Placental pericyte (primary cell): ENCODE data around the gene SSC4D. TPM values are rescaled to one million over a fixed set of nuclear protein-coding genes. Genes with fewer than 3 reads are reported as not detected.

Source experiments
- total RNA-seq: library from RNA; depleted of rRNA; stranded (reverse); fragments of >200 nt; gene quantifications from 2 replicates; pipeline ENCODE4 v1.2.3, GENCODE V29; 2012

Gene SSC4D
- total RNA-seq, result 0.57 and 0.66 TPM in 2 replicates

DNA sequence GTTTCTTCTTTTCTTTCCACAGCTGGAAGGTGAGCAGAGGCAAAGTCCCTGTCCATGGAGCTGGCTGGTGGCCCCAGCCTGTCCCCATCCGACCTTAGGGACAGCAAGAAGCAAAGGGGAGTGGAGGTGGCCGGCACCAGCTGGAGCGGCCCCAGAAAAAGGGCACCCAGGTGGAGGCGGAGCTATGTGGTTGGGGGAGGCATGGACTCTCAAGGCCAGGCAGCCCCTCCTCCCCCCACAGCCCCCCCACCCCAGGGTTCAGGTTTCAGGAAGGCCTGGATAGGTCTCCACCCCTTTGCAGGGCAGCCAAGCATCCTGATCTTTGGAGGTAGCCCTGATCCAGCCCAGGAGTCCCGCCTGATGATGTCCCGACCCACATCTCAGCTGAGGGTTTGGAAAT, at the start of gene SSC4D:
TSS of gene SSC4D (minus strand) at position 161 of the 400 bp plus-strand sequence. CDS start 5,258 bp downstream, outside the sequence.

DNA sequence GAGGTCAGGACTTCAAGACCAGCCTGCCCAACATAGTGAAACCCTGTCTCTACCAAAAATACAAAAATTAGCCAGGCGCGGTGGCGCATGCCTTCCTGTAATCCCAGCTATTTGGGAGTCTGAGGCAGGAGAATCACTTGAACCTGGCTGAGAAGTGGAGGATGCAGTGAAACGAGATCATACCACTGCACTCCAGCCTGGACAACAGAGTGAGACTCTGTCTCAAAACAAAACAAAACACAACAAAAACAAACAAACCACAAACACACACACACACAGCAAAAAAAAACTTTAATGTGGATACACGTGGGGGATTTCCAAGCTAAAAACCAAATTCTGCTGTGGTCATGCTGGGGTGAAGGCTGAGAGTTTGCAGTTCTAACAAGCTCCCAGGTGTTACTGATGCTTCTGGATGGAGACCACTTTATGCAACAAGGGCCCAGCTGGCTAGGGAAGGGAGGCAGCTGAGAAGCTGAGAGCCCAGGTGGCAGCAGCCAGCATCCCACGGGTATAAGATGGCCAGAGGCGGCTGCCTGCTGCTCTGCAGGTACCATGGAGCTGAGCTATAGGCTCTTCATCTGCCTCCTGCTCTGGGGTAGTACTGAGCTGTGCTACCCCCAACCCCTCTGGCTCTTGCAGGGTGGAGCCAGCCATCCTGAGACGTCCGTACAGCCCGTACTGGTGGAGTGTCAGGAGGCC, 15.1 kb upstream of the SSC4D start, which contains the start of gene ZP3:
TSS of gene ZP3 (plus strand) at position 538 of the 699 bp plus-strand sequence. CDS start at position 553, 15 bp downstream.

DNA sequence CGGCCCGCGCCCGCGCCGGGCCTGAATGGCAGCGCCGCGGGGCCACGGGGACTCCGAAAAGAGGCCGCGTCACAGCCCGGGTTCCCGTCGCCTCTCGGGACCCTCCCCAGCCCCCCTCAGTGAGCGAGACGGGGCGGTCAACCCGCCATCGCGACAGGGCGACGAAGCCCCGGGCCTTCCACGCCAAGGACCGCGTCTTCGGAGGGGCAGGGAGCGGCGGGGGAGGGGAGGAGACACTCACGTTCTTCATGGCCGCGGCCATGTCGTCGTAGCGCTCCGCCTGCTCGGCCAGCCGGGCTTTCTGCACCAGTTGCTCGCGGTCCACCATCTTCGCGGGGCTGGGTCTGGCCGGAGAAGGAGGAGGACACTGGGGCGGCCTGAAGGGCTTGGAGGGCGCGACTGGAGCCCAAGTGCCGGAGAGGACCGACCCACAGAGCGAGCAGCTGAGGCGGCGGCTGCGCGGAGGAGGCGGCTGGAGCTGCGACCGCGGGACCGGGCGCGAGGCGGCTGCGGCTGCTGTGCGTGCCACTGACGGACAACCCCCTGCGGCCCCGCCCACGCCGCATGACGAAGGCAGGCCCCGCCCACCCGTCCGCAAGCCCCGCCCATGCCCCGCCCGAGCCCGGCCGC, 50.9 kb downstream of the SSC4D start, which contains the start of gene YWHAG:
TSS of gene YWHAG (minus strand) at position 511 of the 630 bp plus-strand sequence. CDS start at position 328, 183 bp downstream.

Other genes starting within 250 kb of the SSC4D start
- gene SRRM3, start 207.8 kb downstream of the SSC4D start, total RNA-seq, result 0.57 and 0.66 TPM in 2 replicates
- 122 and 139 TPM in 2 replicates for gene HSPB1, start 107.0 kb downstream of the SSC4D start, total RNA-seq
- 137 and 166 TPM in 2 replicates for gene YWHAG, start 50.7 kb downstream of the SSC4D start, total RNA-seq
- gene ZP3, start 15.3 kb upstream of the SSC4D start, total RNA-seq, result 0.43 and 1.8 TPM in 2 replicates
- 9.8 and 11.3 TPM in 2 replicates for gene DTX2, start 52.0 kb upstream of the SSC4D start, total RNA-seq
- not detected in 2 replicates for gene UPK3B, start 100.9 kb upstream of the SSC4D start, total RNA-seq
- gene SPDYE16, start 133.6 kb upstream of the SSC4D start, total RNA-seq, result not detected in 2 replicates
- 6.6 and 11.3 TPM in 2 replicates for gene POMZP3, start 217.6 kb upstream of the SSC4D start, total RNA-seq